ENCODE data around the gene MOV10L1. TPM values are rescaled to one million over a fixed set of nuclear protein-coding genes. Genes with fewer than 3 reads are reported as not detected.

Gene MOV10L1
- total and polyA plus RNA-seq, 9 of the 15 experiments (the other 6 are each of a cell fraction or from before 2014, with no cell fraction given) = 0.06 to 0.43 (median 0.15) TPM

DNA sequence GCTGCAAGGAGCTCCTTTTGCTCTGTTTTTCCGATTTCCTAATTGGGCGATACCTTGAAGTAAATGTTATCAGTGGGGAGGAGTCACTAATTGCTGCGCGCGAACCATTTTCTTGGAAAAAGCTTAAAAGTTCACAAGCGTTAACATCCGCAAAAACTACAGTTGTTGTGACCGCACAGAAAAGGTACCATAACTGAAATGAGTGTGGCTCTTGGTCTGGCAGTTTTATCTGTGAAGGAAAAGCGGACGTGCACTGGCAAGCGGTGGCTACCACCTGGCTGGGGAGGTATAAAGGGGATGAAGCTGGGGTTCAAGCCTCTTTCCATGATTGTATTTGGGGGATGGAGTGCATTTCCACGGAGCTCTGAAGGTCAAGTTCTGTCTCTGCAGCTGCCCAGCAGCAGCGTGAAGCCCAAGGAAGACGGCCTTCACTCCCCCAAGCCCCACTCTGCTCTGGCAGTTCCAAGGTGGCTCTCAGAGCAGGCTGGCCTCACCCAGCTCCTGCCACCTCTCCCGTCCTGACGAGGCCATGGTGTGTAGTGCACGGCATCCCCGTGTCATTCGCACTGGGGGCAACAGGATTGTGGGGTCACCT is 27.5 kb downstream of the MOV10L1 start (continued):
- TF ChIP-seq, protein P1, sequence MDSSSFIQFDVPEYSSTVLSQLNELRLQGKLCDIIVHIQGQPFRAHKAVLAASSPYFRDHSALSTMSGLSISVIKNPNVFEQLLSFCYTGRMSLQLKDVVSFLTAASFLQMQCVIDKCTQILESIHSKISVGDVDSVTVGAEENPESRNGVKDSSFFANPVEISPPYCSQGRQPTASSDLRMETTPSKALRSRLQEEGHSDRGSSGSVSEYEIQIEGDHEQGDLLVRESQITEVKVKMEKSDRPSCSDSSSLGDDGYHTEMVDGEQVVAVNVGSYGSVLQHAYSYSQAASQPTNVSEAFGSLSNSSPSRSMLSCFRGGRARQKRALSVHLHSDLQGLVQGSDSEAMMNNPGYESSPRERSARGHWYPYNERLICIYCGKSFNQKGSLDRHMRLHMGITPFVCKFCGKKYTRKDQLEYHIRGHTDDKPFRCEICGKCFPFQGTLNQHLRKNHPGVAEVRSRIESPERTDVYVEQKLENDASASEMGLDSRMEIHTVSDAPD (CRISPR knock-in tag; IDR thresholded peaks at IDR 0.05) = no peak
- TF ChIP-seq, protein P2, sequence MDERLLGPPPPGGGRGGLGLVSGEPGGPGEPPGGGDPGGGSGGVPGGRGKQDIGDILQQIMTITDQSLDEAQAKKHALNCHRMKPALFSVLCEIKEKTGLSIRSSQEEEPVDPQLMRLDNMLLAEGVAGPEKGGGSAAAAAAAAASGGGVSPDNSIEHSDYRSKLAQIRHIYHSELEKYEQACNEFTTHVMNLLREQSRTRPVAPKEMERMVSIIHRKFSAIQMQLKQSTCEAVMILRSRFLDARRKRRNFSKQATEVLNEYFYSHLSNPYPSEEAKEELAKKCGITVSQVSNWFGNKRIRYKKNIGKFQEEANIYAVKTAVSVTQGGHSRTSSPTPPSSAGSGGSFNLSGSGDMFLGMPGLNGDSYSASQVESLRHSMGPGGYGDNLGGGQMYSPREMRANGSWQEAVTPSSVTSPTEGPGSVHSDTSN (CRISPR knock-in tag; IDR thresholded peaks at IDR 0.05; ENCODE audit: low read depth) = no peak
- TF ChIP-seq, protein P2 (tag; conservative IDR thresholded peaks at IDR 0.05; ENCODE audit: low read depth) = no peak
- TF ChIP-seq, protein P3, sequence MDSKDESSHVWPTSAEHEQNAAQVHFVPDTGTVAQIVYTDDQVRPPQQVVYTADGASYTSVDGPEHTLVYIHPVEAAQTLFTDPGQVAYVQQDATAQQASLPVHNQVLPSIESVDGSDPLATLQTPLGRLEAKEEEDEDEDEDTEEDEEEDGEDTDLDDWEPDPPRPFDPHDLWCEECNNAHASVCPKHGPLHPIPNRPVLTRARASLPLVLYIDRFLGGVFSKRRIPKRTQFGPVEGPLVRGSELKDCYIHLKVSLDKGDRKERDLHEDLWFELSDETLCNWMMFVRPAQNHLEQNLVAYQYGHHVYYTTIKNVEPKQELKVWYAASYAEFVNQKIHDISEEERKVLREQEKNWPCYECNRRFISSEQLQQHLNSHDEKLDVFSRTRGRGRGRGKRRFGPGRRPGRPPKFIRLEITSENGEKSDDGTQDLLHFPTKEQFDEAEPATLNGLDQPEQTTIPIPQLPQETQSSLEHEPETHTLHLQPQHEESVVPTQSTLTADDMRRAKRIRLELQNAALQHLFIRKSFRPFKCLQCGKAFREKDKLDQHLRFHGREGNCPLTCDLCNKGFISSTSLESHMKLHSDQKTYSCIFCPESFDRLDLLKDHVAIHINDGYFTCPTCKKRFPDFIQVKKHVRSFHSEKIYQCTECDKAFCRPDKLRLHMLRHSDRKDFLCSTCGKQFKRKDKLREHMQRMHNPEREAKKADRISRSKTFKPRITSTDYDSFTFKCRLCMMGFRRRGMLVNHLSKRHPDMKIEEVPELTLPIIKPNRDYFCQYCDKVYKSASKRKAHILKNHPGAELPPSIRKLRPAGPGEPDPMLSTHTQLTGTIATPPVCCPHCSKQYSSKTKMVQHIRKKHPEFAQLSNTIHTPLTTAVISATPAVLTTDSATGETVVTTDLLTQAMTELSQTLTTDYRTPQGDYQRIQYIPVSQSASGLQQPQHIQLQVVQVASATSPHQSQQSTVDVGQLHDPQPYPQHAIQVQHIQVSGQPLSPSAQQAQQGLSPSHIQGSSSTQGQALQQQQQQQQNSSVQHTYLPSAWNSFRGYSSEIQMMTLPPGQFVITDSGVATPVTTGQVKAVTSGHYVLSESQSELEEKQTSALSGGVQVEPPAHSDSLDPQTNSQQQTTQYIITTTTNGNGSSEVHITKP (IDR thresholded peaks at IDR 0.05; ENCODE audit: partially characterized antibody) = peak; percentile 79
- TF ChIP-seq ZNF830 (CRISPR knock-in tag; IDR thresholded peaks at IDR 0.05) (no peak), ZNF551 (CRISPR knock-in tag; IDR thresholded peaks at IDR 0.05) (no peak), CBX3 (IDR thresholded peaks at IDR 0.05; ENCODE audit: borderline replicate concordance in 1 of 2, low read length in 2 of 2) (no peak), KLF13 (tag; IDR thresholded peaks at IDR 0.05; ENCODE audit: borderline replicate concordance, low read depth) (no peak), OTX1 (CRISPR knock-in tag; IDR thresholded peaks at IDR 0.05) (no peak), ATF7 (IDR thresholded peaks at IDR 0.05) (no peak), CREB1 (IDR thresholded peaks at IDR 0.05) (no peak), CREB1 (CRISPR knock-in tag; IDR thresholded peaks at IDR 0.05) (no peak; the same call in 1 of the 2 replicates), PHTF2 (CRISPR knock-in tag; IDR thresholded peaks at IDR 0.05) (no peak), GATAD2A (IDR thresholded peaks at IDR 0.05) (0 out of 2 replicates have a peak, but pooled peaks have one; percentile 17), RBM39 (optimal IDR thresholded peaks at IDR 0.05; ENCODE audit: low read depth, low read length) (no peak)
- TF ChIP-seq, protein P4, sequence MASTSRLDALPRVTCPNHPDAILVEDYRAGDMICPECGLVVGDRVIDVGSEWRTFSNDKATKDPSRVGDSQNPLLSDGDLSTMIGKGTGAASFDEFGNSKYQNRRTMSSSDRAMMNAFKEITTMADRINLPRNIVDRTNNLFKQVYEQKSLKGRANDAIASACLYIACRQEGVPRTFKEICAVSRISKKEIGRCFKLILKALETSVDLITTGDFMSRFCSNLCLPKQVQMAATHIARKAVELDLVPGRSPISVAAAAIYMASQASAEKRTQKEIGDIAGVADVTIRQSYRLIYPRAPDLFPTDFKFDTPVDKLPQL (IDR thresholded peaks at IDR 0.05; ENCODE audit: extremely low read depth, insufficient read length) = peak; percentile 76
- TF ChIP-seq, protein P5, sequence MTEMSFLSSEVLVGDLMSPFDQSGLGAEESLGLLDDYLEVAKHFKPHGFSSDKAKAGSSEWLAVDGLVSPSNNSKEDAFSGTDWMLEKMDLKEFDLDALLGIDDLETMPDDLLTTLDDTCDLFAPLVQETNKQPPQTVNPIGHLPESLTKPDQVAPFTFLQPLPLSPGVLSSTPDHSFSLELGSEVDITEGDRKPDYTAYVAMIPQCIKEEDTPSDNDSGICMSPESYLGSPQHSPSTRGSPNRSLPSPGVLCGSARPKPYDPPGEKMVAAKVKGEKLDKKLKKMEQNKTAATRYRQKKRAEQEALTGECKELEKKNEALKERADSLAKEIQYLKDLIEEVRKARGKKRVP (CRISPR knock-in tag; IDR thresholded peaks at IDR 0.05) = no peak
- TF ChIP-seq, protein P6, sequence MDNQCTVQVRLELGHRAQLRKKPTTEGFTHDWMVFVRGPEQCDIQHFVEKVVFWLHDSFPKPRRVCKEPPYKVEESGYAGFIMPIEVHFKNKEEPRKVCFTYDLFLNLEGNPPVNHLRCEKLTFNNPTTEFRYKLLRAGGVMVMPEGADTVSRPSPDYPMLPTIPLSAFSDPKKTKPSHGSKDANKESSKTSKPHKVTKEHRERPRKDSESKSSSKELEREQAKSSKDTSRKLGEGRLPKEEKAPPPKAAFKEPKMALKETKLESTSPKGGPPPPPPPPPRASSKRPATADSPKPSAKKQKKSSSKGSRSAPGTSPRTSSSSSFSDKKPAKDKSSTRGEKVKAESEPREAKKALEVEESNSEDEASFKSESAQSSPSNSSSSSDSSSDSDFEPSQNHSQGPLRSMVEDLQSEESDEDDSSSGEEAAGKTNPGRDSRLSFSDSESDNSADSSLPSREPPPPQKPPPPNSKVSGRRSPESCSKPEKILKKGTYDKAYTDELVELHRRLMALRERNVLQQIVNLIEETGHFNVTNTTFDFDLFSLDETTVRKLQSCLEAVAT (IDR thresholded peaks at IDR 0.05) = no peak

Measured in K562 (cell line).